HUDEP-2 (cell line): ENCODE results near the gene COG3.
A peak's percentile ranks its signal among the peaks of the same experiment; 100 is the strongest.

Experiments
- DNase-seq, 76 experiments: peaks; one replicate each; lab custom pipeline; 2025; ENCODE audit not compliant: unreplicated experiment in 76 of 76; lab: John Stamatoyannopoulos, UW

Gene COG3

GRCh38 chr13:45500492-45501174, 35.9 kb downstream of the COG3 start:
- no peak for DNase-seq

- DNase-seq, result no peak
These were observed 36.4 kb downstream of the COG3 start for GRCh38 chr13:45501175-45501526.

GRCh38 chr13:45503658-45504057, 38.9 kb downstream of the COG3 start:
- DNase-seq, result no peak

- no peak for DNase-seq
These were observed 42.1 kb downstream of the COG3 start for GRCh38 chr13:45506811-45507210.

- DNase-seq, result no peak
These were observed 44.0 kb downstream of the COG3 start for GRCh38 chr13:45508776-45509175.

- DNase-seq, result no peak
These were observed 45.9 kb downstream of the COG3 start for GRCh38 chr13:45510672-45511071.

GRCh38 chr13:45511310-45512097, 46.8 kb downstream of the COG3 start:
- DNase-seq, result peak in 35 of 76 experiments; percentile 1 to 65 (median 27)

- no peak for DNase-seq
These were observed 47.4 kb downstream of the COG3 start for GRCh38 chr13:45512098-45512496.

GRCh38 chr13:45516757-45517156, 52.0 kb downstream of the COG3 start:
- DNase-seq, result no peak

- peak in 1 of 76 experiments; percentile 5 for DNase-seq
These were observed 53.9 kb downstream of the COG3 start for GRCh38 chr13:45518525-45519245.

- no peak for DNase-seq
These were observed 54.8 kb downstream of the COG3 start for GRCh38 chr13:45519493-45519892.

GRCh38 chr13:45521297-45521696, 56.6 kb downstream of the COG3 start:
- DNase-seq, result no peak

GRCh38 chr13:45522571-45522970, 57.8 kb downstream of the COG3 start:
- no peak for DNase-seq

GRCh38 chr13:45527699-45528462, 63.1 kb downstream of the COG3 start:
- no peak for DNase-seq

GRCh38 chr13:45529758-45530157, 65.0 kb downstream of the COG3 start:
- no peak for DNase-seq

- no peak for DNase-seq
These were observed 69.9 kb downstream of the COG3 start for GRCh38 chr13:45534604-45535003.

GRCh38 chr13:45536224-45536623, 71.5 kb downstream of the COG3 start:
- DNase-seq, result no peak

GRCh38 chr13:45537516-45537915, 72.8 kb downstream of the COG3 start:
- DNase-seq, result no peak

- no peak for DNase-seq
These were observed 73.6 kb downstream of the COG3 start for GRCh38 chr13:45538382-45538781.

GRCh38 chr13:45540195-45540594, 75.5 kb downstream of the COG3 start:
- no peak for DNase-seq

- DNase-seq, result no peak
These were observed 76.1 kb downstream of the COG3 start for GRCh38 chr13:45540864-45541263.
